ENCODE results near the gene EXOC3.

- TF ChIP-seq CTCF (IDR thresholded peaks at IDR 0.05; ENCODE audit: insufficient read depth, low read length), result no peak
- TF ChIP-seq GABPA (IDR thresholded peaks at IDR 0.05; ENCODE audit: low read depth), result no peak
- TF ChIP-seq POLR2AphosphoS5 (IDR thresholded peaks at IDR 0.05; ENCODE audit: low read depth), result no peak
- TF ChIP-seq SPI1 (IDR thresholded peaks at IDR 0.05; ENCODE audit: borderline replicate concordance, low read depth), result no peak
Observed at GRCh38 chr5:491119-491855, 48.3 kb downstream of the EXOC3 start.

Data from HL-60 (cell line).